H1 (cell line): Measurements from ENCODE around the gene GJB3. TPM values are rescaled to one million over a fixed set of nuclear protein-coding genes. Genes with fewer than 3 reads are reported as not detected.

Source experiments
- CTCF ChIA-PET: fragments of 300-600 bp; sonication (Branson Sonifier 250); formaldehyde crosslinking; loops from one replicate; lab custom pipeline; 2021; ENCODE audit not compliant: partially characterized antibody; lab: Charles Lee
- POLR2A ChIA-PET: fragments of 300-600 bp; sonication (Branson Sonifier 250); formaldehyde crosslinking; loops from one replicate; lab custom pipeline; 2021; ENCODE audit warnings: inconsistent platforms; ENCODE audit not compliant: partially characterized antibody; lab: Charles Lee
- DNase-seq, 2 experiments: peaks; one replicate each; pipeline versions ENCODE4 v3.0.0 to v3.0.0-alpha.2; 2010 to 2022; ENCODE audit warnings: low spot score in 2 of 2, low read depth in 1 of 2, mixed read lengths in 1 of 2
- FAIRE-seq: peaks from 2 replicates; lab custom pipeline; 2011; peaks lifted over from hg19 to GRCh38; lab: Jason Lieb, UNC
- H2AFZ ChIP-seq: 2 replicates; pipeline ENCODE4 v1.8.1; 2012; ENCODE audit warnings: low read length, inconsistent platforms
- H2AK5ac ChIP-seq: 2 replicates; pipeline ENCODE4 v1.6.1; 2013; ENCODE audit warnings: low read depth, low read length
- H2BK120ac ChIP-seq: replicated peaks from 2 replicates; pipeline ENCODE3; 2013; ENCODE audit warnings: low read depth, low read length, inconsistent platforms
- H2BK12ac ChIP-seq: 2 replicates; pipeline ENCODE4 v1.6.1; 2013; ENCODE audit warnings: low read depth, low read length
- H2BK15ac ChIP-seq: 2 replicates; pipeline ENCODE4 v1.6.1; 2013; ENCODE audit warnings: low read length
- H2BK20ac ChIP-seq: 2 replicates; pipeline ENCODE4 v1.6.1; 2013; ENCODE audit warnings: low read length
- H2BK5ac ChIP-seq: 2 replicates; pipeline ENCODE4 v1.6.1; 2013; ENCODE audit warnings: low read depth, low read length
- H3K14ac ChIP-seq: 2 replicates; pipeline ENCODE4 v1.6.1; 2013; ENCODE audit warnings: inconsistent platforms; ENCODE audit not compliant: insufficient read length
- H3K18ac ChIP-seq: 2 replicates; pipeline ENCODE4 v1.6.1; 2013; ENCODE audit warnings: low read length; ENCODE audit errors: extremely low read depth
- H3K23ac ChIP-seq: 2 replicates; pipeline ENCODE4 v1.6.1; 2013; ENCODE audit warnings: inconsistent platforms; ENCODE audit not compliant: insufficient read length
- H3K23me2 ChIP-seq: 2 replicates; pipeline ENCODE4 v1.6.1; 2013; ENCODE audit warnings: low read depth, low read length
- H3K27ac ChIP-seq: 2 replicates; pipeline ENCODE4 v1.6.1; 2011; ENCODE audit warnings: low read depth, low read length, inconsistent platforms
- H3K27me3 ChIP-seq, 4 experiments: replicated peaks in 1 of 4; 1 replicate in 1 of 4; 2 replicates in 3 of 4; pipeline versions ENCODE4 v1.6.1 to v1.8.1; 2011 to 2013; ENCODE audit warnings: low read length in 3 of 4, mild to moderate bottlenecking in 3 of 4, inconsistent platforms in 2 of 4, mixed read lengths in 2 of 4, moderate library complexity in 1 of 4; ENCODE audit not compliant: control insufficient read depth in 3 of 4, insufficient read depth in 3 of 4; ENCODE audit errors: extremely low read depth in 1 of 4
- H3K36me3 ChIP-seq, 4 experiments: 2 replicates each; pipeline versions ENCODE4 v1.6.1 to v1.8.1; 2011 to 2013; ENCODE audit warnings: mild to moderate bottlenecking in 4 of 4, low read length in 3 of 4, moderate library complexity in 2 of 4, control low read depth in 1 of 4, inconsistent platforms in 1 of 4; ENCODE audit not compliant: insufficient read depth in 4 of 4, control insufficient read depth in 2 of 4
- H3K4ac ChIP-seq: replicated peaks from 2 replicates; pipeline ENCODE3; 2013; ENCODE audit warnings: low read length, low read depth, mixed read lengths, inconsistent platforms; ENCODE audit not compliant: insufficient read length
- H3K4me1 ChIP-seq, 4 experiments: replicated peaks in 1 of 4; 1 replicate in 1 of 4; 2 replicates in 3 of 4; pipeline versions ENCODE4 v1.6.1 to v1.8.1; 2011 to 2013; ENCODE audit warnings: low read length in 3 of 4, inconsistent platforms in 2 of 4, mixed read lengths in 1 of 4; ENCODE audit not compliant: insufficient read depth in 4 of 4, control insufficient read depth in 3 of 4
- H3K4me2 ChIP-seq, 2 experiments: 2 replicates each; pipeline versions ENCODE4 v1.6.1 to v1.8.1; 2011 to 2013; ENCODE audit warnings: low read depth in 2 of 2, low read length in 2 of 2, control low read depth in 1 of 2, inconsistent platforms in 1 of 2, mild to moderate bottlenecking in 1 of 2; ENCODE audit not compliant: insufficient read depth in 1 of 2
- H3K4me3 ChIP-seq, 4 experiments: fragments of 200-600, 300-600 bp in 1 of 4; sonication (generic), shearing (Covaris generic), sonication (Bioruptor Twin) in 1 of 4; 2 replicates each; pipeline versions ENCODE4 v1.5.1 to v1.8.1; 2011 to 2016; ENCODE audit warnings: low read length in 4 of 4, low read depth in 3 of 4, control low read depth in 2 of 4, inconsistent platforms in 2 of 4, mild to moderate bottlenecking in 2 of 4, mixed read lengths in 1 of 4, moderate library complexity in 1 of 4; ENCODE audit not compliant: insufficient read depth in 2 of 4; ENCODE audit errors: extremely low read depth in 1 of 4
- H3K56ac ChIP-seq: replicated peaks from 2 replicates; pipeline ENCODE3; 2013; ENCODE audit warnings: low read depth, mild to moderate bottlenecking, mixed read lengths, low read length, inconsistent platforms; ENCODE audit not compliant: insufficient read length
- H3K79me1 ChIP-seq: 2 replicates; pipeline ENCODE4 v1.6.1; 2013; ENCODE audit warnings: low read depth, low read length, control low read depth
- H3K79me2 ChIP-seq, 2 experiments: 2 replicates each; pipeline versions ENCODE4 v1.6.1 to v1.8.1; 2012 to 2013; ENCODE audit warnings: low read length in 2 of 2, mild to moderate bottlenecking in 2 of 2, inconsistent platforms in 1 of 2; ENCODE audit not compliant: insufficient read depth in 2 of 2, control insufficient read depth in 1 of 2
- H3K9ac ChIP-seq, 4 experiments: replicated peaks in 1 of 4; 1 replicate in 1 of 4; 2 replicates in 3 of 4; pipeline versions ENCODE4 v1.6.1 to v1.8.1; 2011 to 2013; ENCODE audit warnings: low read depth in 3 of 4, low read length in 3 of 4, control low read depth in 2 of 4, mild to moderate bottlenecking in 2 of 4, moderate library complexity in 2 of 4, inconsistent platforms in 1 of 4; ENCODE audit errors: extremely low read depth in 1 of 4
- H3K9me3 ChIP-seq, 2 experiments: 2 replicates each; pipeline versions ENCODE4 v1.6.1 to v1.8.1; 2012 to 2013; ENCODE audit warnings: mild to moderate bottlenecking in 2 of 2, moderate library complexity in 2 of 2, control low read depth in 1 of 2, inconsistent platforms in 1 of 2, low read depth in 1 of 2, low read length in 1 of 2, mixed read lengths in 1 of 2; ENCODE audit not compliant: insufficient read depth in 2 of 2
- H4K20me1 ChIP-seq, 2 experiments: replicated peaks in 1 of 2; 2 replicates each; pipeline versions ENCODE3 to v1.8.1; 2011 to 2013; ENCODE audit warnings: inconsistent platforms in 2 of 2, low read length in 2 of 2, mild to moderate bottlenecking in 1 of 2; ENCODE audit not compliant: insufficient read depth in 2 of 2, control insufficient read depth in 1 of 2
- H4K5ac ChIP-seq: 2 replicates; pipeline ENCODE4 v1.6.1; 2013; ENCODE audit warnings: low read length, low read depth, mixed read lengths, inconsistent platforms; ENCODE audit not compliant: insufficient read length
- H4K8ac ChIP-seq: 2 replicates; pipeline ENCODE4 v1.8.0; 2013; ENCODE audit warnings: mild to moderate bottlenecking, moderate library complexity, low read length, inconsistent platforms; ENCODE audit not compliant: insufficient read depth; ENCODE audit errors: extremely low read depth
- H4K91ac ChIP-seq: replicated peaks from 2 replicates; pipeline ENCODE3; 2013; ENCODE audit warnings: low read length, mixed read lengths, inconsistent platforms; ENCODE audit not compliant: insufficient read length
- ATF2 ChIP-seq: IDR thresholded peaks from 2 replicates; pipeline ENCODE4 v1.6.1; 2012; ENCODE audit warnings: low read length, inconsistent platforms
- CEBPB ChIP-seq: IDR thresholded peaks from 2 replicates; pipeline ENCODE4 v1.6.1; 2012; ENCODE audit warnings: low read depth, low read length
- E2F6 ChIP-seq: IDR thresholded peaks from 2 replicates; pipeline ENCODE4 v1.6.1; 2012; ENCODE audit warnings: inconsistent platforms
- EGR1 ChIP-seq: IDR thresholded peaks from 2 replicates; pipeline ENCODE4 v1.6.1; 2011; ENCODE audit warnings: low read depth, low read length, borderline replicate concordance
- GABPA ChIP-seq: IDR thresholded peaks from 2 replicates; pipeline ENCODE4 v1.6.1; 2011; ENCODE audit warnings: mild to moderate bottlenecking, low read length, moderate library complexity, borderline replicate concordance; ENCODE audit not compliant: insufficient read depth
- MAFK ChIP-seq: IDR thresholded peaks from 2 replicates; pipeline ENCODE4 v1.6.1; 2012; ENCODE audit warnings: low read depth, mild to moderate bottlenecking, improper control_type of control experiment, low read length
- POLR2AphosphoS5 ChIP-seq: IDR thresholded peaks from 2 replicates; pipeline ENCODE4 v1.6.1; 2011; ENCODE audit warnings: low read depth, low read length
- SP4 ChIP-seq: IDR thresholded peaks from 2 replicates; pipeline ENCODE4 v1.6.1; 2012; ENCODE audit warnings: low read length, inconsistent platforms
- TAF1 ChIP-seq: IDR thresholded peaks from 2 replicates; pipeline ENCODE4 v1.6.1; 2011; ENCODE audit warnings: mild to moderate bottlenecking, low read depth, low read length
- USF2 ChIP-seq: IDR thresholded peaks from 2 replicates; pipeline ENCODE4 v1.6.1; 2011; ENCODE audit warnings: low read length, improper control_type of control experiment
- YY1 ChIP-seq: IDR thresholded peaks from 2 replicates; pipeline ENCODE4 v1.6.1; 2011; ENCODE audit warnings: low read depth, mild to moderate bottlenecking, low read length
- WGBS, 2 experiments: shearing (Covaris generic) in 1 of 2; methylation state at CpG; one replicate each; pipeline versions ENCODE4 v1.1.6 to v1.1.7; 2013 to 2015; ENCODE audit warnings: low lambda C conversion rate in 2 of 2, mixed read lengths in 2 of 2, inconsistent platforms in 1 of 2, low coverage in 1 of 2, missing lambda C conversion rate in 1 of 2; ENCODE audit not compliant: insufficient replicate concordance in 2 of 2, insufficient coverage in 1 of 2, insufficient read length in 1 of 2; ENCODE audit errors: extremely low coverage in 1 of 2, missing lambda C conversion rate in 1 of 2; 5-methylcytosine and 5-hydroxymethylcytosine counted together
- polyA plus RNA-seq, 7 experiments: library from polyadenylated mRNA; depleted of rRNA in 3 of 7; stranded (reverse) in 5 of 7; unstranded in 2 of 7; fragments of >200 nt in 5 of 7; fragments of 200-250 nt in 2 of 7; gene quantifications; 1 replicate in 5 of 7; 2 replicates in 1 of 7; 4 replicates in 1 of 7; pipeline versions ENCODE4 v1.2.1 to v1.2.3, GENCODE V29; 2011 to 2013; ENCODE audit warnings: missing spikeins in 2 of 7, mixed read lengths in 2 of 7
- total RNA-seq: library from RNA; stranded (reverse); fragmentation: NEBNext Ultra II Directional; extraction: Animal tissue kit (Norgen Biotek cat#: 25700); gene quantifications from 2 replicates; pipeline ENCODE4 v1.2.1, GENCODE V29; 2021

GJB3 gene
- total and polyA plus RNA-seq, 2 of the 8 experiments (the other 6 are each of a cell fraction or from before 2014, with no cell fraction given) = 0.93 to 1.6 TPM

- H3K79me2 ChIP-seq = no peaks in the 10 kb centered on the region
- no peak overlapping the region for H4K8ac ChIP-seq
- no peak overlapping the region for H3K4ac ChIP-seq
- no peak overlapping the region for H3K4me3 ChIP-seq
- no peak overlapping the region for H3K56ac ChIP-seq
- no peak overlapping the region for H3K9ac ChIP-seq
- peaks cover 0 to 12% (median 7%) of the 10 kb centered on the region in 4 experiments; a peak in 4 of 7 replicates for H3K4me1 ChIP-seq
- no peak for FAIRE-seq
- no peak overlapping the region for H2BK20ac ChIP-seq
- no peak overlapping the region for H2BK12ac ChIP-seq
- no peak overlapping the region for H3K23ac ChIP-seq
- H2BK5ac ChIP-seq = no peak overlapping the region
- no peak overlapping the region for H2BK120ac ChIP-seq
- no peak overlapping the region for H2AK5ac ChIP-seq
- H3K36me3 ChIP-seq = no peaks in the 10 kb centered on the region
- WGBS, 2 experiments = 90% methylated on average over 12 of the region's 12 CpGs; no CpG with 5 or more reads in 1 of the 2 experiments
- H3K4me2 ChIP-seq = no peak overlapping the region
- H3K23me2 ChIP-seq = no peaks in the 10 kb centered on the region; the same call in 1 of the 2 replicates
- ChIA-PET CTCF (interaction anchor here (1.2 to 12.6 kb wide), 4 partner anchors 7 to 72 kb away, joined by 3 to 230 read pairs (median 20); no protein-coding TSS in a partner anchor), POLR2A (interaction anchor here (1.5 kb wide), 1 partner anchor 58 kb away, joined by 3 read pairs; no protein-coding TSS in a partner anchor)
- no peak overlapping the region for H3K14ac ChIP-seq
- H3K9me3 ChIP-seq = no peaks in the 10 kb centered on the region
- H3K79me1 ChIP-seq = no peaks in the 10 kb centered on the region
- DNase-seq = no peak
- H4K5ac ChIP-seq = no peak overlapping the region
- H3K18ac ChIP-seq = no peak overlapping the region
- no peak overlapping the region for H3K27ac ChIP-seq
- no peak overlapping the region for H2BK15ac ChIP-seq
- no peak overlapping the region for H2AFZ ChIP-seq
- H4K20me1 ChIP-seq = no peaks in the 10 kb centered on the region
- H4K91ac ChIP-seq = no peak overlapping the region
- H3K27me3 ChIP-seq = peaks cover 0 to 13% (median 10%) of the 10 kb centered on the region in 4 experiments; a peak in 4 of 7 replicates
- TF ChIP-seq YY1 (no peak), MAFK (no peak), GABPA (no peak), CEBPB (no peak), EGR1 (no peak), TAF1 (no peak), SP4 (no peak), E2F6 (no peak), USF2 (no peak), ATF2 (no peak), POLR2AphosphoS5 (no peak)
Observed at GRCh38 chr1:34794790-34795180, 13.8 kb downstream of the GJB3 start.
